HepG2 (cell line): ENCODE measurements around the gene ZNF30. TPM values are rescaled to one million over a fixed set of nuclear protein-coding genes. Genes with fewer than 3 reads are reported as not detected.
A peak's percentile ranks its signal among the peaks of the same experiment; 100 is the strongest.

ENCODE experiments used
- CBX1 ChIP-seq: IDR thresholded peaks from one replicate; pipeline ENCODE4 v1.6.1; 2016; ENCODE audit warnings: antibody characterized with exemption, low read depth
- KDM2A ChIP-seq: sonication (generic); formaldehyde crosslinking; IDR thresholded peaks from 2 replicates; pipeline ENCODE4 v1.4.0; 2020; ENCODE audit warnings: low read depth, missing genetic modification reagents, borderline replicate concordance
- MED8 ChIP-seq: sonication (generic); formaldehyde crosslinking; IDR thresholded peaks from 2 replicates; pipeline ENCODE4 v1.8.1; 2023; ENCODE audit warnings: mild to moderate bottlenecking, missing genetic modification reagents; ENCODE audit not compliant: insufficient replicate concordance
- NFATC3 ChIP-seq: sonication (generic); formaldehyde crosslinking; IDR thresholded peaks from 2 replicates; pipeline ENCODE4 v1.5.1; 2020; ENCODE audit warnings: mild to moderate bottlenecking, missing genetic modification reagents
- SKIL ChIP-seq: sonication (generic); formaldehyde crosslinking; IDR thresholded peaks from 2 replicates; pipeline ENCODE4 v1.8.0; 2022; ENCODE audit warnings: missing genetic modification reagents, mild to moderate bottlenecking, moderate library complexity, borderline replicate concordance
- STAT5B ChIP-seq: sonication (generic); formaldehyde crosslinking; IDR thresholded peaks from 2 replicates; pipeline ENCODE4 v1.4.0; 2020; ENCODE audit warnings: missing genetic modification reagents
- TARDBP ChIP-seq: sonication (generic); formaldehyde crosslinking; IDR thresholded peaks from 2 replicates; pipeline ENCODE4 v1.8.0; 2022; ENCODE audit warnings: mild to moderate bottlenecking, missing genetic modification reagents
- TGIF2 ChIP-seq: IDR thresholded peaks from 2 replicates; pipeline ENCODE4 v1.6.1; 2016; ENCODE audit warnings: control low read depth, missing compliant biosample characterization
- ZBTB3 ChIP-seq: sonication (generic); formaldehyde crosslinking; IDR thresholded peaks from 2 replicates; pipeline ENCODE4 v1.4.0; 2020; ENCODE audit warnings: low read depth, mild to moderate bottlenecking, moderate library complexity, missing genetic modification reagents, borderline replicate concordance
- ZBTB37 ChIP-seq: sonication (generic); formaldehyde crosslinking; IDR thresholded peaks from 2 replicates; pipeline ENCODE4 v1.4.0; 2020; ENCODE audit warnings: mild to moderate bottlenecking, missing genetic modification reagents
- ZNF143 ChIP-seq: sonication (generic); formaldehyde crosslinking; IDR thresholded peaks from 2 replicates; pipeline ENCODE4 v1.4.0; 2020; ENCODE audit warnings: missing genetic modification reagents
- ZNF709 ChIP-seq: sonication (generic); formaldehyde crosslinking; IDR thresholded peaks from 2 replicates; pipeline ENCODE4 v1.5.0; 2020; ENCODE audit warnings: mild to moderate bottlenecking, missing genetic modification reagents
- ZNF766 ChIP-seq: sonication (generic); formaldehyde crosslinking; IDR thresholded peaks from 2 replicates; pipeline ENCODE4 v1.5.0; 2020; ENCODE audit warnings: missing genetic modification reagents, borderline replicate concordance
- ZNF883 ChIP-seq: sonication (generic); formaldehyde crosslinking; IDR thresholded peaks from 2 replicates; pipeline ENCODE4 v1.5.1; 2020; ENCODE audit warnings: mild to moderate bottlenecking, missing genetic modification reagents; ENCODE audit errors: not compliant biosample characterization
- polyA plus RNA-seq, 8 experiments: library from polyadenylated mRNA; depleted of rRNA in 3 of 8; stranded (reverse) in 7 of 8; unstranded in 1 of 8; fragments of >200 nt; fragmentation: Illumina TruSeq in 4 of 8; extraction: Trizol in 4 of 8; gene quantifications; 2 replicates each; pipeline versions ENCODE4 v1.2.1 to v1.2.3, GENCODE V29; 2011 to 2016; ENCODE audit warnings: low read depth in 4 of 8, missing spikeins in 1 of 8, mixed read lengths in 1 of 8; ENCODE audit not compliant: insufficient read depth in 1 of 8
- total RNA-seq, 5 experiments: library from RNA; depleted of rRNA; stranded (reverse); fragments of >200 nt; fragmentation: Illumina TruSeq; extraction: Trizol; gene quantifications; 2 replicates each; pipeline ENCODE4 v1.2.3, GENCODE V29; 2016; ENCODE audit warnings: low read depth in 1 of 5
- TF ChIP-seq, protein P1 (sequence below): sonication (generic); formaldehyde crosslinking; IDR thresholded peaks from 2 replicates; pipeline ENCODE4 v1.8.1; 2023; ENCODE audit warnings: mild to moderate bottlenecking, inconsistent platforms, moderate library complexity, missing genetic modification reagents, borderline replicate concordance
- TF ChIP-seq, protein P2 (sequence below): sonication (generic); formaldehyde crosslinking; IDR thresholded peaks from 2 replicates; pipeline ENCODE4 v1.4.0; 2020; ENCODE audit warnings: low read depth, mild to moderate bottlenecking, missing genetic modification reagents
- TF ChIP-seq, protein P3 (sequence below): IDR thresholded peaks from 2 replicates; pipeline ENCODE4 v1.6.1; 2012; ENCODE audit warnings: inconsistent platforms
- TF ChIP-seq, protein P4 (sequence below), 2 experiments: fragments of 450-650 bp in 1 of 2; sonication (generic) in 1 of 2; formaldehyde crosslinking; IDR thresholded peaks; 2 replicates each; pipeline versions ENCODE4 v1.5.0 to v1.8.0; 2020 to 2022; ENCODE audit warnings: mild to moderate bottlenecking in 1 of 2, missing genetic modification reagents in 1 of 2
- TF ChIP-seq, protein P5 (sequence below): sonication (generic); formaldehyde crosslinking; IDR thresholded peaks from 2 replicates; pipeline ENCODE4 v1.4.0; 2020; ENCODE audit warnings: missing genetic modification reagents

ZNF30 gene
- total and polyA plus RNA-seq, 2 of the 13 experiments (the other 11 are each of a cell fraction or from before 2014, with no cell fraction given), result 2.3 to 4.4 TPM

DNA sequence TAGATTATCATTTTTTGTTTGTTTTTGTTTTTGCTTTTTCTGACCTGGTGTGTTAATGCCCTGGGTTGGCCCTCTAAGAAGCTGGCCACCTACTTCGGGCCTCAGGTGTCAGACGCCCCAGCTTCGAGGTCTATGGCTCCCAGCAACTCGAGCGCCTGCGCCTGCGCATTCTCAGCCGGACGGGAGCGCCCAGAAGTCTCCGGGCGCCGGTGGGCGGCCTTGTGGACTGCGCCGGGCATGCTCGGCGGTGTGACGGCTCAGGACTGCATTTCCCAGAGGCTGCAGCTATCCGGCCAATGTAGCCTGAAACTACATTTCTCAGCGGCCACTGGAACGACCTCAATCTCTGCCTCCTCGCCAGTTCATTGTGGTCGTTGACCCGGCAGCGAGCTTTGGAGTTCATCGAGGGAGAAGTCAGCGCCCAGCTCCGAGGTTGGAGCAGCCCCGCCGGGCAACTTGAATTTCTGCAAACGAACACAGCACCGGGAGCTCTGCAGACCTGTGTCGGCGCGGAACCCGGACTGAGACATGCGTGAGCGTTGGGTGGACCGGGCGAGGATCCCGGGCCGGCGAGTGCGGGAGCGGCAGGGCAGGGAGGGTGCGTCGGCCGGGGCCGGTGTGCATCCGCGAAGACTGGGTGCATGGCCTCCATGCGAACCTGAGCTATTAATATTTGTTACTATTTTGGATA, at the start of gene ZNF30 (continued):
- TF ChIP-seq, protein P1, sequence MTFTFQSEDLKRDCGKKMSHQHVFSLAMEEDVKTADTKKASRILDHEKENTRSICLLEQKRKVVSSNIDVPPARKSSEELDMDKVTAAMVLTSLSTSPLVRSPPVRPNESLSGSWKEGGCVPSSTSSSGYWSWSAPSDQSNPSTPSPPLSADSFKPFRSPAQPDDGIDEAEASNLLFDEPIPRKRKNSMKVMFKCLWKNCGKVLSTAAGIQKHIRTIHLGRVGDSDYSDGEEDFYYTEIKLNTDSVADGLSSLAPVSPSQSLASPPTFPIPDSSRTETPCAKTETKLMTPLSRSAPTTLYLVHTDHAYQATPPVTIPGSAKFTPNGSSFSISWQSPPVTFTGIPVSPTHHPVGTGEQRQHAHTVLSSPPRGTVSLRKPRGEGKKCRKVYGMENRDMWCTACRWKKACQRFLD (CRISPR knock-in tag), result peak; percentile 83; the same call in 1 of the 2 replicates
- TF ChIP-seq, protein P2, sequence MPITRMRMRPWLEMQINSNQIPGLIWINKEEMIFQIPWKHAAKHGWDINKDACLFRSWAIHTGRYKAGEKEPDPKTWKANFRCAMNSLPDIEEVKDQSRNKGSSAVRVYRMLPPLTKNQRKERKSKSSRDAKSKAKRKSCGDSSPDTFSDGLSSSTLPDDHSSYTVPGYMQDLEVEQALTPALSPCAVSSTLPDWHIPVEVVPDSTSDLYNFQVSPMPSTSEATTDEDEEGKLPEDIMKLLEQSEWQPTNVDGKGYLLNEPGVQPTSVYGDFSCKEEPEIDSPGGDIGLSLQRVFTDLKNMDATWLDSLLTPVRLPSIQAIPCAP (CRISPR knock-in tag), result no peak
- TF ChIP-seq ZNF883 (CRISPR knock-in tag), result peak; percentile 81
- TF ChIP-seq, protein P3, sequence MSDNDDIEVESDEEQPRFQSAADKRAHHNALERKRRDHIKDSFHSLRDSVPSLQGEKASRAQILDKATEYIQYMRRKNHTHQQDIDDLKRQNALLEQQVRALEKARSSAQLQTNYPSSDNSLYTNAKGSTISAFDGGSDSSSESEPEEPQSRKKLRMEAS, result peak; percentile 85
- no peak for TF ChIP-seq MED8 (CRISPR knock-in tag)
- TF ChIP-seq CBX1, result no peak
- TF ChIP-seq, protein P4, sequence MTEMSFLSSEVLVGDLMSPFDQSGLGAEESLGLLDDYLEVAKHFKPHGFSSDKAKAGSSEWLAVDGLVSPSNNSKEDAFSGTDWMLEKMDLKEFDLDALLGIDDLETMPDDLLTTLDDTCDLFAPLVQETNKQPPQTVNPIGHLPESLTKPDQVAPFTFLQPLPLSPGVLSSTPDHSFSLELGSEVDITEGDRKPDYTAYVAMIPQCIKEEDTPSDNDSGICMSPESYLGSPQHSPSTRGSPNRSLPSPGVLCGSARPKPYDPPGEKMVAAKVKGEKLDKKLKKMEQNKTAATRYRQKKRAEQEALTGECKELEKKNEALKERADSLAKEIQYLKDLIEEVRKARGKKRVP (CRISPR knock-in tag; IDR thresholded peaks at IDR 0.05), result 0 out of 4 replicates have a peak, but pooled peaks of 1 of the 2 experiments have one; percentile 16
- TF ChIP-seq TARDBP (CRISPR knock-in tag), result no peak; the same call in 1 of the 2 replicates
- peak; percentile 50; the same call in 1 of the 2 replicates for TF ChIP-seq ZBTB37 (CRISPR knock-in tag)
- no peak for TF ChIP-seq ZBTB3 (CRISPR knock-in tag)
- 0 out of 2 replicates have a peak, but pooled peaks have one; percentile 31 for TF ChIP-seq TGIF2 (CRISPR knock-in tag)
- peak; percentile 95 for TF ChIP-seq ZNF709
- TF ChIP-seq ZNF766 (CRISPR knock-in tag), result peak; percentile 64; the same call in 1 of the 2 replicates
- no peak for TF ChIP-seq SKIL (CRISPR knock-in tag)
- TF ChIP-seq KDM2A (CRISPR knock-in tag), result peak; percentile 73; the same call in 1 of the 2 replicates
- TF ChIP-seq, protein P5, sequence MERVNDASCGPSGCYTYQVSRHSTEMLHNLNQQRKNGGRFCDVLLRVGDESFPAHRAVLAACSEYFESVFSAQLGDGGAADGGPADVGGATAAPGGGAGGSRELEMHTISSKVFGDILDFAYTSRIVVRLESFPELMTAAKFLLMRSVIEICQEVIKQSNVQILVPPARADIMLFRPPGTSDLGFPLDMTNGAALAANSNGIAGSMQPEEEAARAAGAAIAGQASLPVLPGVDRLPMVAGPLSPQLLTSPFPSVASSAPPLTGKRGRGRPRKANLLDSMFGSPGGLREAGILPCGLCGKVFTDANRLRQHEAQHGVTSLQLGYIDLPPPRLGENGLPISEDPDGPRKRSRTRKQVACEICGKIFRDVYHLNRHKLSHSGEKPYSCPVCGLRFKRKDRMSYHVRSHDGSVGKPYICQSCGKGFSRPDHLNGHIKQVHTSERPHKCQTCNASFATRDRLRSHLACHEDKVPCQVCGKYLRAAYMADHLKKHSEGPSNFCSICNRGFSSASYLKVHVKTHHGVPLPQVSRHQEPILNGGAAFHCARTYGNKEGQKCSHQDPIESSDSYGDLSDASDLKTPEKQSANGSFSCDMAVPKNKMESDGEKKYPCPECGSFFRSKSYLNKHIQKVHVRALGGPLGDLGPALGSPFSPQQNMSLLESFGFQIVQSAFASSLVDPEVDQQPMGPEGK (CRISPR knock-in tag), result no peak; the same call in 1 of the 2 replicates
- no peak for TF ChIP-seq STAT5B (CRISPR knock-in tag)
- TF ChIP-seq NFATC3 (CRISPR knock-in tag), result no peak
- peak; percentile 91 for TF ChIP-seq ZNF143
